ENCODE results near the gene SKOR2.

- TF ChIP-seq POLR2AphosphoS5 (IDR thresholded peaks at IDR 0.05) (no peak), CTCF (IDR thresholded peaks at IDR 0.05 in 8 of 11, conservative IDR thresholded peaks at IDR 0.05 in 3 of 11) (no peak)
Observed at GRCh38 chr18:47263430-47264307, 12.2 kb upstream of the SKOR2 start.

All from spleen (tissue), 7 donors.